ENCODE measurements around the gene FADS2.

FADS2 gene

DNA sequence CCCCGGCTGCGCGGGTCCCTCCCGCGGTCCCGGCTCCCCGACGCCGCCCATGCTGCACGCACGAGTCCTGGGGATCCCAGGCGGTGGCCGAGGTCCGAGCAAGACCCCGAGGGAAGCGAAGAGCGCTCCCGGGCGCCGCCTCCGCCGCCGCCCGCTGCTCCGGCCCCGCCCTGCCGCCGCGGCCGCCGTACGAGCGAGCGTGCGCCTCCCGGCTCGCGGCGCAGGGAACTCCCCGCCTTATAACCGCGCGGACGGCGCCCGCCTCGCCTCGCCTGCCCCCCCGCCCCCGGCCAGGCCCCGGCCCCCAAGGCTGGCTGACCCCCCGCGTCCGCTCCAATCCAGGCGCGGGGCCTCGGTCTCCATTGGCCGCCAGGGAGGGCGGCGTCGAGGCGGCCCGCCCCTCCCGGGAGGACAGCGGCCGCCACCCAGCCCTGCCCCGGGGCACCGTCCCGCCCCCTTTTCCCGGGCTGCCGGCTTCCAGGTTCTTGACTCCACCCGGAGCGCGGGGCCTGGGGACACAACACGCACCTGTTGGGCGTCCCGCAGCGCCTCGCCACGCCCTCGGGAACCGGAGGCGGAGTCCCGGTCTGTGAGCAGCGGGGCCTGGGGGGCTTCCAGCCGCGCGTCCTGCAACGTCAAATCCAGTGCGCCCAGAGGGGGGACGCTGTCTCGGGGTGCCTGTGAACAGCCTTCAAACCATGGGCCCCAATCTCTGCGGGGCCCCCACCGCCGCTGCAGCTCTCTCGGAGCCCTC is 63.4 kb downstream of the FADS2 start, which contains the start of gene FADS3:
Gene FADS3 (minus strand): TSS at position 215 of the 754 bp plus-strand sequence. CDS start 164 bp downstream, at position 51.
- Mint-ChIP-seq H3K4me1 (peaks cover 10% of the 10 kb centered on the region), H3K9me3 (no peaks in the 10 kb centered on the region), H3K27me3 (peaks cover 6% of the 10 kb centered on the region), H3K27ac (peak within 1 kb of the TSS in 1 of 2 donors; percentile 84), H3K4me3 (peak within 1 kb of the TSS; percentile 96)
- DNase-seq: peak; percentile 55 to 58
- ATAC-seq: peak; percentile 71

DNA sequence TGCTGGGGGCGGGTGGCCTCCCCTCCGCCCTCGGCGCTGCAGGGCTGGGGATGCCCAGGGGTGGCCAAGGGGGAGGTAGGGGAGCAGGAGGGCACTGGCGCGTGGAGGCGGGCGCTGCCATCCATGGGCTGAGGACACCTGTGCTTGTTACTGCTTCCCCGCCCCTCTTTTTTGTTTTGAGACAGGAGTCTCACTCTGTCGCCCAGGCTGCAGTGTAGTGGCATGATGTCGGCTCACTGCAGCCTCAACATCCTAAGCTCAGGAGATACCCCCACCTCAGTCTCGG is 63.9 kb downstream of the FADS2 start:
- Mint-ChIP-seq H3K9me3 (no peaks in the 10 kb centered on the region), H3K27me3 (peaks cover 6% of the 10 kb centered on the region), H3K4me3 (peak overlapping the region; percentile 66 to 74), H3K4me1 (peaks cover 10% of the 10 kb centered on the region), H3K27ac (no peak overlapping the region)
- DNase-seq (no peak), ATAC-seq (peak; percentile 72)

DNA sequence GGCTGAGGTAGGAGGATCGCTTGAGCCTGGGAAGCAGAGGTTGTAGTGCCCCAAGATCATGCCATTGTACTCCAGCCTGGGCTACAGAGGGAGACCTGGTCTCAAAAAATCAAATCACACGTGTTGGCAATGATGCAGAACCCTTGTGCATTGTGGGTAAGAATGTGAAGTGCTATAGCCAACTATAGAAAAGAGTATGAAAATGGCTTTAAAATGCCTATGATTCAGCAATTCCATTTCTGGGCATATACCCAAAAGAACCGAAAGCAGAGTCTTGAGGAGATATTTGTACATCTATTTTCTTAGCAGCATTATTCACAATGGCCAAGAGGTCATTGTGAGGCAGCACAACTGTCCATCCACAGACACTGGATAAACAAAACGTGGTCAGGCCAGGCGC is 65.9 kb downstream of the FADS2 start:
- H3K9me3 Mint-ChIP-seq: no peaks in the 10 kb centered on the region
- H3K27ac Mint-ChIP-seq: no peak overlapping the region
- peaks cover 14% of the 10 kb centered on the region for H3K4me1 Mint-ChIP-seq
- DNase-seq (no peak), ATAC-seq (no peak)
- no peak overlapping the region for H3K4me3 Mint-ChIP-seq
- peaks cover 6% of the 10 kb centered on the region for H3K27me3 Mint-ChIP-seq

DNA sequence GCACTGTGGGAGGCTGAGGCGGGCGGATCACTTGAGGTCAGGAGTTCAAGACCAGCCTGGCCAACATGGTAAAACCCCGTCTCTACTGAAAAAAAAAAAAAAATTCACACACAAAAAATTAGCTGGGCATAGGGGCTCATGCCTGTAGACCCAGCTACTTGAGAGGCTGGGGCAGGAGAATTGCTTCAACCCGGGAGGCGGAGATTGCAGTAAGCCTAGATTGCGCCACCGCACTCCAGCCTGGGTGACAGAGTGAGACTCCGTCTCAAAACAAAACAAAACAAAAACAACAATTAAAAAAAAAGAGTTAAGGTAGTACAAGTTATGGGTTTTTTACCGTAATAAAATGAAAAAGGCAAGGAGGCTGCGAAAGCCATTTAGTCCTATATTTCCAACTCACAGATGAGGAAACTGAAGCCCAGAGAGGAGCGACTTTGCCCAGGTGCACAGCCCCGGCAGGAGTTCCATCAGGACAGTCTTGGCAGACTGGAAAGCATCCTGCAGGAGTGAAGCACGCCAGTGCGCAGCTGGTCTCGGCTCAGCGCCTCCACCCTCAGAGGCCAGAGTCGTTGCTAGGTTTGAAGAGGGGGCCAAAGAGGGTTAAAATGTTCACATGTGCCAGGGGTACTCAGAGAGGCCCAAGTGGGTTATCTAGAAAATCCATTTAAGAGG is 67.1 kb downstream of the FADS2 start:
- ATAC-seq: no peak
- Mint-ChIP-seq H3K27me3 (peaks cover 6% of the 10 kb centered on the region), H3K4me3 (no peak overlapping the region), H3K4me1 (peaks cover 20% of the 10 kb centered on the region), H3K27ac (peak overlapping the region in 1 of 2 donors; percentile 91), H3K9me3 (no peaks in the 10 kb centered on the region)
- DNase-seq: no peak

DNA sequence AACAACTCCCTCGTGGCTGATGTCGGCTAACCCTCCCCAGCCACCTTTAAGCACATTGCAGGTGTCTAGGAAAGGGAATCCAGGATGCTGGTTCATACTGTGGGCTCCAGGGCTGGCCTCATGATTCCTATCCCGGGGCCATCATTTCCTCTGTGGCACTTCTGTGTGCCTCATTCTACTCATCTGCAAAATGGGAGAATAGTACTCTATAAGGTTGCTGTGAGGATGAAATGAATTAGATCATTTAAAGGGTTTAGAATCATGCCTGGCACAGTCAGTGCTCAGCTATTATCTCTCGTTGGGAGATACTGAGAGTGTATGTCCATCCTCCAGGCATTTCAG is 67.6 kb downstream of the FADS2 start:
- Mint-ChIP-seq H3K9me3 (no peaks in the 10 kb centered on the region), H3K4me3 (no peak overlapping the region), H3K27ac (no peak overlapping the region), H3K4me1 (peaks cover 15% of the 10 kb centered on the region), H3K27me3 (peaks cover 6% of the 10 kb centered on the region)
- no peak for ATAC-seq
- DNase-seq: no peak

DNA sequence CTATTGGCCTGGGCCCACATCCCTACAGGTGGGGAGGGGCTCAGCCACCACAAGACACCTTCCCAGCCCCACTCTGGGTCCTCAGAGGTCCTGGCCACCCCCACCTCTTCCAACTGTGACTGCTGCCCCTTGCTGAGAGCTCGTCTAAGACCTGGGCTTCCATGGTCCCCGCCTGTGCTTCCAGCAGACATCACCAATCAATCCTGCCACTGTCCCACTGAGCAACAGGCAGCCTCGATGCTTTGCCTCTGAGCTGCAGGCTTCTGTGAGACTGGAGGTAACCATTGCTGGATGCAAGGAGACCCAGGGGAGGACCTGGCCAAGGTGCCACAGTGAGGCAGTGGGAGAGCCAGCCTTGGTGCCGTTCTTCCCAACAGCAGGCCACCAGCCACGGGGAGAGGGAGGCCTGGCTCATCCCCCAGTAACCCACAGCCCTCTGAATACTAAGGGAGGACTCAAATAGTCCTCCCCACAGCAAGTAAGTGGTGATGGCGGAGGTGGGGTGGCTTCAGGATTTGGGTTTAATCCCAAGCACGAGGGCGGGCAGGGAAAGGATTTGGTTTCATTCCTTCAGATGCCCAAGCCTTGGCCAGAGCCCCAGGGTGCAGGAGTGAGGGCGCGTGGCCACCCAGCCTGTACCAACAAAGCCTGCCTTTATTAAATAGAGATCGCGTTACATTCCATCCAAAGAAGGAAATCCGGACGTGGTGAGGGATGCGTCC is 68.7 kb downstream of the FADS2 start:
- Mint-ChIP-seq H3K27me3 (peaks cover 6% of the 10 kb centered on the region), H3K9me3 (no peaks in the 10 kb centered on the region), H3K27ac (peak overlapping the region in 1 of 2 donors; percentile 54), H3K4me3 (no peak overlapping the region), H3K4me1 (peaks cover 10% of the 10 kb centered on the region)
- ATAC-seq (no peak), DNase-seq (no peak)

DNA sequence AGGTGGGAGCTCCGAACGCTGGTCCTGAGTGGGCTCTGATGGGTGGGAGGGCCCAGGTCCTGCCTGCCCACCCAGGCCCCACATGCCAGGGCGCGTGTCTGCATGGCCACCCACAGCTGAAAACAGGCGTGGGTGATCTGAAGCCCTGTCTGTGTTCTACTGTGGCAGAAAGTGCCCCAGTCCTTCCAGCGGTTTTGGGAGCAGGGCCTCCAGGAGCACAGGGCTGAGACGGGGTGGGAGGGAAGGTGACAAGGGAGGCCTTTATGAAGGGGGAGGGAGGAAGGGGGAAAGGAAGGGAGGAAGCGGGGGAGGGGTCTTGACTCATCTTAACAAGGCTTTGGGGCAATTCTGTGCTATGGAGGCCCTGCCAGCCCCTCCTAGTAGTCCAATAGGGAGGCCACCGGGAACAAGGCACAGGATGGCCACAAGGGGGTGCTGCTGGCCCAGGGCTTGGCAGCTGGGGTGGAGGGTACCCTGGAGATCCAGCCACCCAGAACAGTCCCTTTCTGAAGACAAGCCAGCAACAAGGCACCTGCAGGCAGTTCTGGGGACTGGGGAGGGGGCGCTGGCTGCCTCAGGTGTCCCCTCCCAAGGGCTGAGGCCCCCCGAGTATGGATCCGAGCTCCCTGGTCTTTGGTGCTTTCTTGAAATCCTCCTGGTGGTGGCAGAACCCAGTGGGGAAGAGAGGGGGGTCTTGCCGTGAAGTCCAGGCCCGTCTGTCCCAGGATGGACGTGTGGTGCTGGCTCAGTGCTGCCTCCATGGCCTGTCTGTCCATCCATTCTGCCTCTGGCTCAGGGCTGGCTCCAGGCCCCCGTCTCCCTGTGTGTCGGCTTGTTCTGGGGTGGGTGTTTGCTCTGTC is 69.5 kb downstream of the FADS2 start:
- Mint-ChIP-seq H3K4me3 (no peak overlapping the region), H3K27me3 (peaks cover 4% of the 10 kb centered on the region), H3K27ac (peak overlapping the region in 1 of 2 donors; percentile 54), H3K4me1 (peaks cover 10% of the 10 kb centered on the region), H3K9me3 (no peaks in the 10 kb centered on the region)
- DNase-seq (peak; percentile 81 to 85), ATAC-seq (peak; percentile 68)

DNA sequence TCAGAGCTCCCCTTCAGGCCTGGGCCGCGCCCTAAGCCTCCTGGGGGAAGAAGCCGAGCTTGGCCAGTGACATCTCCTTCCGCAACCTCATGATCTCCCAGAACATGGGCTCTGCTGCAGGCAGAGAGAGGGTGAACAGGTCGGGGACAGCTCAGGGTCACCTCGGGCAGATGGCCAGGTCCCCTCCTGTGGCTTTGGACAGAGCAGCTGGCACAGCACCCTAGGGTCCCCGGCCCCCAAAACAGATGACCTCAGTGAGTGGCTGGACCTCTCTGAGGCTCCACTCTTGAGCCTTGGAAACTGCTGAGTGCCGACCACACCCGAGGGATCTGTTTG is 70.1 kb downstream of the FADS2 start:
- H3K4me1 Mint-ChIP-seq: peaks cover 10% of the 10 kb centered on the region
- ATAC-seq (no peak), DNase-seq (no peak)
- no peaks in the 10 kb centered on the region for H3K27me3 Mint-ChIP-seq
- no peaks in the 10 kb centered on the region for H3K9me3 Mint-ChIP-seq
- no peak overlapping the region for H3K4me3 Mint-ChIP-seq
- no peak overlapping the region for H3K27ac Mint-ChIP-seq

DNA sequence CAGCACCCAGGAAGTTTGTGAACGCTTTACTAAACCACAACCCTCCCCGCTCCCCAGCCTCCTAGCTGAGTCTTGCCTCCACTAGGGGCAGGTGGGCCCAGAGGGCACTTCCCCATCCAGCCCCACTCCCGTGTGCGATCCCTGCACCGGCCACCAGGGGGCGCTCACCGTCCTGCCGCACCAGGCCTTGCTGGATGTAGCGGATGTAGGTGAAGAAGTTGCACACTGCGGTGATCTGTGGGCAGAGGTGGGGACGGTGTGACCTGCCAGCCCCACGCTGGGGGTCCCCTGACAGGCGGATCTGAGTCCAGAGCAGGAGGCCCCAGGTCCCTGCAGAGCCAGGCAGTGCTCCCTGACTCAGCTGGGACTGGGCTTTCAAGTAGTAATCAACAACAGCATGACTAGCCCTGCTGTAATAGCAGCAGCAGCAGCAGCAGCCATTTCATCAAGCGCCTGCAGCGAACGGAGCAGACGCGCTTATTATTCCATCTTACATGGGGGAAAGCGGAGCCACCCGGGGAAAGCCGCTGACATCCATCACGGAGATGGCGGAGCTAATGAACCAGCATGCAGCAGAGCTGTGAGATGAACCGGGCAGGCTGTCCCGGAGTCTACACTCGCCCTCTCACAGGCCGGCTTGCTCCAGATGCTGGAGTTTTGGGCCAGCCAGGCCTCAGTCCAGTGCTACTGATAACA is 71.2 kb downstream of the FADS2 start:
- peaks cover 10% of the 10 kb centered on the region for H3K4me1 Mint-ChIP-seq
- ATAC-seq (peak; percentile 90), DNase-seq (peak; percentile 95 to 96)
- H3K27me3 Mint-ChIP-seq: peaks cover 7% of the 10 kb centered on the region
- peak overlapping the region in 1 of 2 donors; percentile 13 for H3K4me3 Mint-ChIP-seq
- H3K27ac Mint-ChIP-seq: peak overlapping the region; percentile 46 to 76
- H3K9me3 Mint-ChIP-seq: no peaks in the 10 kb centered on the region

DNA sequence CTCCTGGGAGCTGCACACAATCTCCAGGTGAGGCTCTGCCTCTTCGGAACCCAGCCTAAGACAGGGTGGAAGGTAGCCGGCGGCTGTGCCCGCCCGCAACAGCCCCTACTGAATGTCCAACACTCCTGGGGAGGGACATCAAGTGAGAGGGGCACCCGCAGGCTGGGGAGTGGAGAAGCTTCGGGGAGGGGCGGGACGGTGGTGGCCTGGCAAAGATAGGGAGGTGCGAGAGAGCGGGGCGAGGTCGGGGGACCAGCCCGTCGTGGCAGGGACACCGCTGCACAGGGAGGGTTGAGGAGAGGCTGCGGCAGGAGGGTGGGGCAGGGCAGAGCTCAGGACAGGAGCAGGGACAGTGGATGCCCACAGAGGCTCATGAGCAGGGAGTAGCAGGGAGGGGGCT is 72.2 kb downstream of the FADS2 start:
- ATAC-seq (no peak), DNase-seq (no peak)
- no peaks in the 10 kb centered on the region for H3K9me3 Mint-ChIP-seq
- no peak overlapping the region for H3K4me3 Mint-ChIP-seq
- peaks cover 7% of the 10 kb centered on the region for H3K27me3 Mint-ChIP-seq
- H3K27ac Mint-ChIP-seq: peak overlapping the region in 1 of 2 donors; percentile 29
- H3K4me1 Mint-ChIP-seq: peaks cover 10% of the 10 kb centered on the region

DNA sequence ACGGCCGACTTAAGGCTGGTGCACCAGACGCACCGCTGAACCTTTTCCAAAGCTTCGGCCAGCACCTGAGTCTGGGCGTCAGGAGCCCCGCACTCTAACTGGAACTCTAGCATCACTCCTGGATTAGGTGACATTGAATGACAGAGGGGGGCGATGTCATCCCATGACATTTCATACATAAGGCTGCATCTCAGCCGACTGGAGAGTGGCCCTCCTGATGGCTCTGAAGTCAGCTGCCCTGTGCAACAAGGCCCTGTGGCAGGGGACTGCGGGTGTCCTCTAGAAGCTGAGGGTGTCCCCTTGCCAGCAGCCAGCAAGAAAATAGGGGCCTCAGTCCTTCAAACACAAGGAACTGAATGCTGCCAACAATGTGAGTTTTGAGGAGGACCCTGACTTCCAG is 73.3 kb downstream of the FADS2 start:
- ATAC-seq (no peak), DNase-seq (no peak)
- H3K9me3 Mint-ChIP-seq: no peaks in the 10 kb centered on the region
- peaks cover 7% of the 10 kb centered on the region for H3K27me3 Mint-ChIP-seq
- H3K4me1 Mint-ChIP-seq: peaks cover 10% of the 10 kb centered on the region
- no peak overlapping the region for H3K27ac Mint-ChIP-seq
- H3K4me3 Mint-ChIP-seq: no peak overlapping the region

DNA sequence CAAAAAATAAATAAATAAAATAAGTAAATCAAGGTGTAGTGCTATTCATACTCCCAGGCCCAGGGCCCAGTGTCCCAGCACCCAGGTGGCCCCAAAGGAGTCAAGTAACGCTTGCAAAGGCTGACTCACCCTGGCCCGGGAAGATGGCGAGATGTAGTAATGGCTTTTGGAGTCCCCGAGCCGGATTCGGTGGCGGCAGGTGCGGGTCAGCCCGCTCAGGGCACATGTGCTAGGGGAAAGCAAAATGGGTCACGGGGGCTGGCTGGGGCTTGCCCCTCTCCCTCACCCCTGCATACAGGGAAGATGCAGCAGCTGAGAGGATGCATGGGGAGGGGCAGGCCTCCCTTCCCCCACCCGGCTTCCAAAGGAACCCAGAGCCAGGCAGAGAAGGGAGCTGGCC is 74.2 kb downstream of the FADS2 start:
- ATAC-seq (no peak), DNase-seq (no peak)
- Mint-ChIP-seq H3K27ac (no peak overlapping the region), H3K27me3 (peaks cover 7% of the 10 kb centered on the region), H3K9me3 (no peaks in the 10 kb centered on the region), H3K4me3 (no peak overlapping the region), H3K4me1 (peaks cover 10% of the 10 kb centered on the region)

DNA sequence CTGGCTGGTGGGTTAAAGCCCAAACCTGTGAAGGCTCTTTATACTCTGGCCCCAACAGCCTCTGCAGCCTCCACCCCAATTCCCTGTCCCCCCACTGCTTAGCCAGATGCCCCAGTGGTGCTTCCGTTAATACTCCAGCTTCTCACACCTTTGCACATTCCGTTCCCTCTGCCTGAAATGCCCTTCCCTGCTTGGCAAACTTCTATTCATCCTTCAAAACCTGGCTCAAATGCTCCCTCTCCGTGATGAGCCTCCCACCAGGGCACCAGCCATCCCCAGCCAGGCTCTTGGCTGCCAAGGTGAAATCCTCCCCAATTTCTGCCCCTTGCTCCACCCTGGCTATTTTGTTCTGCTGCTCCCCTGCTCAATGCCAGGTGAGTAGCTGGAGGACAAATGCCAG is 75.7 kb downstream of the FADS2 start:
- ATAC-seq (no peak), DNase-seq (no peak)
- H3K4me1 Mint-ChIP-seq: peaks cover 8% of the 10 kb centered on the region
- H3K27ac Mint-ChIP-seq: no peak overlapping the region
- no peaks in the 10 kb centered on the region for H3K9me3 Mint-ChIP-seq
- peaks cover 7% of the 10 kb centered on the region for H3K27me3 Mint-ChIP-seq
- peak overlapping the region in 1 of 2 donors; percentile 19 for H3K4me3 Mint-ChIP-seq

DNA sequence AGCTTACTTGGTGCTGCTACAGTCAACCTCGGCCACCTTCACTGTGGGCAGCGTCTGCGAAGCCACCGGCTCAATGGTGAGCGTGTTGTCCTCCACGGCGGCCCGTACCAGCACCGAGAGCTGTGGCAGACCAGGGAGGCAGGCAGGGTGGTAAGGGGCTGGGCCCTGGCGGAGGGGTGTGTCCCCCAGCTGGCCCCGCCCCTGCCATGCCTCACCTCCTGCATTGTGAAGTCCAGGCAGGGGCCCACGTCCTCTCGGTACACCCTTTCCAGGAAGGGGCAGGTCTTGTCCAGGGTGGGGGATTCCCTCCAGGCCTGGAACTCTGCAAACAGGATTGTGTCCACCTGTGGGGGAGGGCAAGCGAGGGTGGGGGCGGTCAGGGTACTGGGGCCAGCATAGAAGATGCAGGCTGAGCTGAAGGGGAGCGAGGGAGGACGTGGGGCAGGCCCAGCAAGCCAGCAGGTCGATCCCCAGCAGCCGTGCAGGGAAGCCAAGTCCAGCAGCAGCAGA is 76.5 kb downstream of the FADS2 start:
- no peak overlapping the region for H3K27ac Mint-ChIP-seq
- DNase-seq (peak in 1 of 2 donors; percentile 29), ATAC-seq (peak; percentile 59)
- peak overlapping the region in 1 of 2 donors; percentile 19 for H3K4me3 Mint-ChIP-seq
- H3K4me1 Mint-ChIP-seq: peaks cover under 1% of the 10 kb centered on the region
- no peaks in the 10 kb centered on the region for H3K9me3 Mint-ChIP-seq
- peaks cover 7% of the 10 kb centered on the region for H3K27me3 Mint-ChIP-seq
